IPS-18c (cell line): ENCODE measurements around the gene EIF4EBP3.

Experiments used
- H3K4me3 ChIP-seq: 2 replicates; pipeline ENCODE4 v1.7.0; 2013; ENCODE audit warnings: low read depth, mild to moderate bottlenecking, low read length, moderate library complexity; ENCODE audit not compliant: insufficient read depth
- H3K9me3 ChIP-seq: one replicate; pipeline ENCODE4 v1.6.1; 2013; ENCODE audit warnings: mild to moderate bottlenecking, low read length, moderate library complexity; ENCODE audit not compliant: control insufficient read depth, insufficient read depth

EIF4EBP3 gene

GRCh38 chr5:140595538-140596300 lies 48.3 kb downstream of the EIF4EBP3 start:
- no peaks in the 10 kb centered on the region for H3K9me3 ChIP-seq
- no peak overlapping the region for H3K4me3 ChIP-seq

GRCh38 chr5:140596321-140596741 lies 48.9 kb downstream of the EIF4EBP3 start:
- Histone ChIP-seq H3K9me3 (no peaks in the 10 kb centered on the region), H3K4me3 (no peak overlapping the region)

GRCh38 chr5:140598836-140599235 lies 51.4 kb downstream of the EIF4EBP3 start:
- no peaks in the 10 kb centered on the region for H3K9me3 ChIP-seq
- H3K4me3 ChIP-seq: no peak overlapping the region
